ENCODE data around the gene DCPS. TPM values are rescaled to one million over a fixed set of nuclear protein-coding genes. Genes with fewer than 3 reads are reported as not detected.

Gene DCPS
- total RNA-seq, 6 experiments from 2014 or later, result 19.0 to 26.6 (median 24.3) TPM

- peaks cover 50% of the 10 kb centered on the region for H3K4me1 Mint-ChIP-seq (ENCODE audit: low read depth)
- H3K36me3 Mint-ChIP-seq (ENCODE audit: low read depth), result peaks cover 5% of the 10 kb centered on the region; the same call in 1 of the 2 replicates
- no peaks in the 10 kb centered on the region for H3K9me3 Mint-ChIP-seq
- H3K27me3 Mint-ChIP-seq (ENCODE audit: insufficient read depth), result peaks cover 11% of the 10 kb centered on the region
- no peak overlapping the region for H3K4me3 Mint-ChIP-seq
- TF ChIP-seq CTCF (IDR thresholded peaks at IDR 0.05), result no peak
- DNase-seq, result no peak
- H3K27ac Mint-ChIP-seq, result no peak overlapping the region
These were observed 29.3 kb downstream of the DCPS start for GRCh38 chr11:126333142-126333541.

GRCh38 chr11:126334659-126335462 lies 31.0 kb downstream of the DCPS start:
- peak; percentile 57 for DNase-seq
- H3K27me3 Mint-ChIP-seq (ENCODE audit: insufficient read depth), result peaks cover 12% of the 10 kb centered on the region
- peak overlapping the region; percentile 7; the same call in 1 of the 2 replicates for H3K27ac Mint-ChIP-seq
- H3K36me3 Mint-ChIP-seq (ENCODE audit: low read depth), result peaks cover 18% of the 10 kb centered on the region; the same call in 1 of the 2 replicates
- peaks cover 59% of the 10 kb centered on the region for H3K4me1 Mint-ChIP-seq (ENCODE audit: low read depth)
- TF ChIP-seq CTCF (IDR thresholded peaks at IDR 0.05), result no peak
- no peaks in the 10 kb centered on the region for H3K9me3 Mint-ChIP-seq
- H3K4me3 Mint-ChIP-seq, result no peak overlapping the region

DNA sequence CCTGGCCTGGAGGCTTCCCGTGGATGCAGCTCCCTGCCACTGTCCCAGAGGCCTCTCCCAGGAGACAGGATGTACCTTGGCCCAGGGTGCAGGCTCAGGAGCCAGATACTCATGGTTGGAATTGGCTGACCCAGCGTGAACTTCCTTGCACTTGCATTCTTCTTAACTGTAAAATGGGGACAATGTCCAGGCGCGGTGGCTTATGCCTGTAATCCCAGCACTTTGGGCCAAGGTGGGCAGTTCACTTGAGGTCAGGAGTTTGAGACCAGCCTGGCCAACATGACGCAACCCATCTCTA lies 31.6 kb downstream of the DCPS start:
- Mint-ChIP-seq H3K27me3 (ENCODE audit: insufficient read depth) (peaks cover 12% of the 10 kb centered on the region), H3K9me3 (no peaks in the 10 kb centered on the region), H3K4me3 (no peak overlapping the region), H3K36me3 (ENCODE audit: low read depth) (peaks cover 18% of the 10 kb centered on the region; the same call in 1 of the 2 replicates), H3K4me1 (ENCODE audit: low read depth) (peaks cover 64% of the 10 kb centered on the region), H3K27ac (no peak overlapping the region)
- DNase-seq, result no peak
- TF ChIP-seq CTCF (IDR thresholded peaks at IDR 0.05), result no peak

DNA sequence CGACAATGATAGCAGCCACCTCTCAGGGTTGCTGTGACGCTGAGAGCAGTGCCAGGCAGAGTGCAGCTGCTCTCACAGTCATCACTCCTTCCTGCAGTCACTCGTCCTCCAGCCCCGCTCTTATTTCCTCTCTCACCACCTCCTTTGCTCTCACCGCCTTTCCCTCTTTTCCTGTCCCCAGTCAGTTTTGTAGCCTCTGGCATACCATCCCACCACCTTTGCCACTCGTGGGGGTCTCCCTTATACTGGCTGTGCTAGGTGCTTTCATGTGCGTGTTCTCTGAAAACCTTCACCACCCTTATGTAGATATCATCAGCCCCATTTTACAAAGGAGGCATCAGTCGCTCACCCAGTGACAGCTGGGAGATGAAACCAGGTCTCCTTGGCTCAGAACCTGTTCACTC lies 32.3 kb downstream of the DCPS start:
- no peak overlapping the region for H3K4me3 Mint-ChIP-seq
- H3K36me3 Mint-ChIP-seq (ENCODE audit: low read depth), result peaks cover 25% of the 10 kb centered on the region
- peaks cover 12% of the 10 kb centered on the region for H3K27me3 Mint-ChIP-seq (ENCODE audit: insufficient read depth)
- H3K9me3 Mint-ChIP-seq, result no peaks in the 10 kb centered on the region
- TF ChIP-seq CTCF (IDR thresholded peaks at IDR 0.05), result no peak
- DNase-seq, result no peak
- H3K4me1 Mint-ChIP-seq (ENCODE audit: low read depth), result peaks cover 71% of the 10 kb centered on the region
- no peak overlapping the region for H3K27ac Mint-ChIP-seq

DNA sequence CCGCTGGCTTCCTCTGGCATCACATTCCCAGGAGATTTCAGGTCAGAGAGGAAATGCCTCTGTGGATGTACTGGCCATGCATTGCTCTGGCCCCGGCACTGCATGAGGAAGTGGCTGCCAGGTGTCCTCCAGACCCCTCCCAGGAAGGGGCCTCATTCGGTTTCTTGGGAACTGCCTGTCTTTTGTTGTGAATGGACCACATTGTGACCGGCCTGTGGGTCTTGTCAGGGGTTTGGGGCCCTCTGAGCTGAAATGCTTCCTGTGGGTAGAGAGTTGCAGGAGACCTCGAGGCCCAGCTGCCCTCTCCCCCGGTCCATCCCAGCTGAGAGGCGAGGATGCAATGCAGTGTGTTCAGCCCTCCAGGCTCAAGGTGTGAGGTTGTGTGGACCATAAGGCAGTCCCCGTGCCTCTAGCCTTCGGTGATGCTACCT lies 32.8 kb downstream of the DCPS start:
- Mint-ChIP-seq H3K4me3 (no peak overlapping the region), H3K27me3 (ENCODE audit: insufficient read depth) (peaks cover 12% of the 10 kb centered on the region), H3K4me1 (ENCODE audit: low read depth) (peaks cover 71% of the 10 kb centered on the region), H3K36me3 (ENCODE audit: low read depth) (peaks cover 29% of the 10 kb centered on the region), H3K9me3 (no peaks in the 10 kb centered on the region), H3K27ac (no peak overlapping the region)
- no peak for DNase-seq
- no peak for TF ChIP-seq CTCF (IDR thresholded peaks at IDR 0.05)
